HCT116 (cell line): ENCODE data around the gene PRL. TPM values are rescaled to one million over a fixed set of nuclear protein-coding genes. Genes with fewer than 3 reads are reported as not detected.

Experiments used
- ATAC-seq: fragments of 200-7000 bp; cut with Tn5 transposase; 2 replicates; pipeline ENCODE4 v1.9.1; 2020; ENCODE audit warnings: mild to moderate bottlenecking, moderate library complexity
- BruUV-seq: library from RNA; stranded (reverse); fragments of 400-500 nt; replicated peaks from 2 replicates; lab custom pipeline; 2021; lab: Mats Ljungman, UMichigan
- CTCF ChIA-PET: fragments of 300-600 bp; sonication (Branson Sonifier 250); formaldehyde crosslinking; loops from one replicate; lab custom pipeline; 2021; ENCODE audit warnings: antibody characterized with exemption; lab: Charles Lee
- POLR2A ChIA-PET: fragments of 300-600, 350-600 bp; sonication (Branson Sonifier 250); formaldehyde crosslinking; loops from one replicate; lab custom pipeline; 2021; ENCODE audit warnings: antibody characterized with exemption; lab: Charles Lee
- RAD21 ChIA-PET, 2 experiments: fragments of 300-600 bp; sonication (Branson Sonifier 250); formaldehyde crosslinking; loops; one replicate each; lab custom pipeline; 2023; ENCODE audit warnings: low total read pairs in 2 of 2; ENCODE audit not compliant: uncharacterized antibody in 2 of 2, unreplicated experiment in 2 of 2, low non-redundant PET in 1 of 2; lab: Charles Lee
- DNase-seq: peaks from one replicate; pipeline ENCODE4 v3.0.0-alpha.2; 2010; ENCODE audit warnings: low read depth, low spot score
- H2AFZ ChIP-seq: fragments of 200-600 bp; shearing (Covaris generic), sonication (generic); 2 replicates; pipeline ENCODE4 v1.6.1; 2017; ENCODE audit warnings: low read depth, mixed run types, mixed read lengths, antibody characterized with exemption, low read length; ENCODE audit not compliant: poor library complexity, severe bottlenecking
- H3K27ac ChIP-seq: 2 replicates; pipeline ENCODE4 v1.5.1; 2012; ENCODE audit warnings: low read depth, low read length
- H3K27me3 ChIP-seq: fragments of 200-600 bp; sonication (generic); 2 replicates; pipeline ENCODE4 v1.6.1; 2016; ENCODE audit warnings: mixed run types, low read length, mixed read lengths; ENCODE audit not compliant: insufficient read depth
- H3K36me3 ChIP-seq, 2 experiments: fragments of 200-500 bp in 1 of 2; fragments of 200-600 bp in 1 of 2; sonication (Bioruptor generic) in 1 of 2; sonication (generic) in 1 of 2; 2 replicates each; pipeline versions ENCODE4 v1.5.1 to v1.6.1; 2014 to 2016; ENCODE audit warnings: low read length in 2 of 2, inconsistent platforms in 1 of 2, mixed read lengths in 1 of 2, mixed run types in 1 of 2; ENCODE audit not compliant: insufficient read depth in 2 of 2, control insufficient read depth in 1 of 2
- H3K4me1 ChIP-seq, 2 experiments: fragments of 200-600 bp in 1 of 2; sonication (generic) in 1 of 2; 2 replicates each; pipeline versions ENCODE4 v1.5.1 to v1.6.1; 2012 to 2017; ENCODE audit warnings: low read length in 2 of 2, inconsistent platforms in 1 of 2, mild to moderate bottlenecking in 1 of 2, mixed read lengths in 1 of 2, mixed run types in 1 of 2, moderate library complexity in 1 of 2; ENCODE audit not compliant: insufficient read depth in 2 of 2, control insufficient read depth in 1 of 2
- H3K4me2 ChIP-seq: fragments of 200-600 bp; sonication (generic); 2 replicates; pipeline ENCODE4 v1.6.1; 2017; ENCODE audit warnings: mixed run types, low read length, mixed read lengths
- H3K4me3 ChIP-seq, 2 experiments: fragments of 200-600 bp in 1 of 2; sonication (generic) in 1 of 2; replicated peaks in 1 of 2; 2 replicates each; pipeline ENCODE4 v1.5.1; 2011 to 2016; ENCODE audit warnings: low read length in 2 of 2, control low read depth in 1 of 2, low read depth in 1 of 2, mild to moderate bottlenecking in 1 of 2, mixed read lengths in 1 of 2, mixed run types in 1 of 2
- H3K79me2 ChIP-seq: fragments of 200-600 bp; sonication (generic); 2 replicates; pipeline ENCODE4 v1.6.1; 2017; ENCODE audit warnings: mild to moderate bottlenecking, mixed run types, low read length, moderate library complexity, mixed read lengths; ENCODE audit not compliant: insufficient read depth
- H3K9ac ChIP-seq: fragments of 200-600 bp; sonication (generic); 2 replicates; pipeline ENCODE4 v1.6.1; 2016; ENCODE audit warnings: low read length, mixed read lengths
- H3K9me2 ChIP-seq: fragments of 200-600 bp; sonication (generic), shearing (Covaris generic); 2 replicates; pipeline ENCODE4 v1.6.1; 2017; ENCODE audit warnings: mixed run types, mild to moderate bottlenecking, moderate library complexity; ENCODE audit not compliant: insufficient read depth
- H3K9me3 ChIP-seq, 2 experiments: fragments of 200-500 bp in 1 of 2; fragments of 200-600 bp in 1 of 2; sonication (Bioruptor generic) in 1 of 2; sonication (generic) in 1 of 2; 2 replicates each; pipeline ENCODE4 v1.6.1; 2014 to 2017; ENCODE audit warnings: low read length in 2 of 2, mixed read lengths in 2 of 2, inconsistent platforms in 1 of 2, low read depth in 1 of 2, mild to moderate bottlenecking in 1 of 2, mixed run types in 1 of 2, moderate library complexity in 1 of 2; ENCODE audit not compliant: control insufficient read depth in 1 of 2, insufficient read depth in 1 of 2
- H4K20me1 ChIP-seq: fragments of 200-600 bp; sonication (generic), shearing (Covaris generic); 2 replicates; pipeline ENCODE4 v1.6.1; 2017; ENCODE audit warnings: mixed run types, mild to moderate bottlenecking, moderate library complexity; ENCODE audit not compliant: insufficient read depth
- EZH2phosphoT487 ChIP-seq: fragments of 200-600 bp; IDR thresholded peaks from 2 replicates; pipeline ENCODE4 v1.6.1; 2018; ENCODE audit warnings: antibody characterized with exemption, borderline replicate concordance
- POLR2AphosphoS5 ChIP-seq: IDR thresholded peaks from 2 replicates; pipeline ENCODE4 v1.6.1; 2011; ENCODE audit warnings: mild to moderate bottlenecking, low read depth, low read length, moderate library complexity
- SIN3A ChIP-seq: IDR thresholded peaks from 2 replicates; pipeline ENCODE4 v1.6.1; 2012; ENCODE audit warnings: low read depth
- YY1 ChIP-seq: IDR thresholded peaks from 2 replicates; pipeline ENCODE4 v1.6.1; 2011; ENCODE audit warnings: low read length, low read depth, moderate library complexity, mild to moderate bottlenecking; ENCODE audit not compliant: insufficient replicate concordance; ENCODE audit errors: extremely low read depth
- ZNF274 ChIP-seq: fragments of 200-500 bp; sonication (Bioruptor generic); IDR thresholded peaks from 2 replicates; pipeline ENCODE4 v1.6.1; 2014; ENCODE audit warnings: mild to moderate bottlenecking, low read depth, low read length, inconsistent platforms
- intact Hi-C: fragments of 100-400 bp; cut with micrococcal nuclease; formaldehyde crosslinking; loops from 2 replicates; pipeline ENCODE4 v1.10.0; 2022
- total RNA-seq: library from RNA; stranded (reverse); gene quantifications from one replicate; pipeline ENCODE4 v1.2.1, GENCODE V29; 2021; ENCODE audit not compliant: unreplicated experiment
- TF ChIP-seq, protein P1 (sequence below): IDR thresholded peaks from 2 replicates; pipeline ENCODE4 v1.6.1; 2012
- TF ChIP-seq, protein P2 (sequence below): IDR thresholded peaks from 2 replicates; pipeline ENCODE4 v1.6.1; 2012; ENCODE audit warnings: low read depth
- TF ChIP-seq, protein P3 (sequence below): IDR thresholded peaks from 2 replicates; pipeline ENCODE4 v1.6.1; 2012
- TF ChIP-seq, protein P4 (sequence below): IDR thresholded peaks from 2 replicates; pipeline ENCODE4 v1.6.1; 2011; ENCODE audit warnings: mild to moderate bottlenecking, low read length, moderate library complexity; ENCODE audit not compliant: insufficient replicate concordance; ENCODE audit errors: extremely low read depth

PRL gene
- total RNA-seq, 1 experiment from 2014 or later, result not detected

DNA sequence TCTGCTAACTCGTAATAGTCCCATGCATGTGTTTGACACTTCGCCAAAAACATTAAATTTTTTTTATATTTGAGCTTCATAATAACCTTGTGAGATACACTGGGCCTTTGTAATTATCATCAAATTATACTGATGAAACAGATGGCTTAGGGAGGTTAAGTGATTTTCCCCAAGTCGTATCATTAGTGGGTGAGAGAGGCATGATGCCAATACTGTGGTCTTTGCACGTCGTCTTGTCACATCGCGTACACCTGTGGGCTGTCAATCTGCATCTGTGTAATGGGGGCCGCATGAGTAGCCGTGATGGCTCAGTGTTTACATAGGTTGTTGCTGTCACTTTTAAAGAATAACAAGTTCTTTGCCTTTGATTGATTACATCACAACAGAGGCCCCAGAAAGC is 1.7 kb downstream of the PRL start:
- ChIA-PET POLR2A (no interaction called here), CTCF (no interaction called here), RAD21 (no interaction called here)
- no peak overlapping the region for H3K4me2 ChIP-seq
- no peaks in the 10 kb centered on the region for H4K20me1 ChIP-seq
- TF ChIP-seq, protein P1, sequence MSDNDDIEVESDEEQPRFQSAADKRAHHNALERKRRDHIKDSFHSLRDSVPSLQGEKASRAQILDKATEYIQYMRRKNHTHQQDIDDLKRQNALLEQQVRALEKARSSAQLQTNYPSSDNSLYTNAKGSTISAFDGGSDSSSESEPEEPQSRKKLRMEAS, result no peak
- TF ChIP-seq, protein P2, sequence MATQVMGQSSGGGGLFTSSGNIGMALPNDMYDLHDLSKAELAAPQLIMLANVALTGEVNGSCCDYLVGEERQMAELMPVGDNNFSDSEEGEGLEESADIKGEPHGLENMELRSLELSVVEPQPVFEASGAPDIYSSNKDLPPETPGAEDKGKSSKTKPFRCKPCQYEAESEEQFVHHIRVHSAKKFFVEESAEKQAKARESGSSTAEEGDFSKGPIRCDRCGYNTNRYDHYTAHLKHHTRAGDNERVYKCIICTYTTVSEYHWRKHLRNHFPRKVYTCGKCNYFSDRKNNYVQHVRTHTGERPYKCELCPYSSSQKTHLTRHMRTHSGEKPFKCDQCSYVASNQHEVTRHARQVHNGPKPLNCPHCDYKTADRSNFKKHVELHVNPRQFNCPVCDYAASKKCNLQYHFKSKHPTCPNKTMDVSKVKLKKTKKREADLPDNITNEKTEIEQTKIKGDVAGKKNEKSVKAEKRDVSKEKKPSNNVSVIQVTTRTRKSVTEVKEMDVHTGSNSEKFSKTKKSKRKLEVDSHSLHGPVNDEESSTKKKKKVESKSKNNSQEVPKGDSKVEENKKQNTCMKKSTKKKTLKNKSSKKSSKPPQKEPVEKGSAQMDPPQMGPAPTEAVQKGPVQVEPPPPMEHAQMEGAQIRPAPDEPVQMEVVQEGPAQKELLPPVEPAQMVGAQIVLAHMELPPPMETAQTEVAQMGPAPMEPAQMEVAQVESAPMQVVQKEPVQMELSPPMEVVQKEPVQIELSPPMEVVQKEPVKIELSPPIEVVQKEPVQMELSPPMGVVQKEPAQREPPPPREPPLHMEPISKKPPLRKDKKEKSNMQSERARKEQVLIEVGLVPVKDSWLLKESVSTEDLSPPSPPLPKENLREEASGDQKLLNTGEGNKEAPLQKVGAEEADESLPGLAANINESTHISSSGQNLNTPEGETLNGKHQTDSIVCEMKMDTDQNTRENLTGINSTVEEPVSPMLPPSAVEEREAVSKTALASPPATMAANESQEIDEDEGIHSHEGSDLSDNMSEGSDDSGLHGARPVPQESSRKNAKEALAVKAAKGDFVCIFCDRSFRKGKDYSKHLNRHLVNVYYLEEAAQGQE, result no peak
- TF ChIP-seq YY1 (no peak), SIN3A (no peak), POLR2AphosphoS5 (no peak), ZNF274 (no peak), EZH2phosphoT487 (no peak)
- TF ChIP-seq, protein P3, sequence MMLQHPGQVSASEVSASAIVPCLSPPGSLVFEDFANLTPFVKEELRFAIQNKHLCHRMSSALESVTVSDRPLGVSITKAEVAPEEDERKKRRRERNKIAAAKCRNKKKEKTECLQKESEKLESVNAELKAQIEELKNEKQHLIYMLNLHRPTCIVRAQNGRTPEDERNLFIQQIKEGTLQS, result no peak
- TF ChIP-seq, protein P4, sequence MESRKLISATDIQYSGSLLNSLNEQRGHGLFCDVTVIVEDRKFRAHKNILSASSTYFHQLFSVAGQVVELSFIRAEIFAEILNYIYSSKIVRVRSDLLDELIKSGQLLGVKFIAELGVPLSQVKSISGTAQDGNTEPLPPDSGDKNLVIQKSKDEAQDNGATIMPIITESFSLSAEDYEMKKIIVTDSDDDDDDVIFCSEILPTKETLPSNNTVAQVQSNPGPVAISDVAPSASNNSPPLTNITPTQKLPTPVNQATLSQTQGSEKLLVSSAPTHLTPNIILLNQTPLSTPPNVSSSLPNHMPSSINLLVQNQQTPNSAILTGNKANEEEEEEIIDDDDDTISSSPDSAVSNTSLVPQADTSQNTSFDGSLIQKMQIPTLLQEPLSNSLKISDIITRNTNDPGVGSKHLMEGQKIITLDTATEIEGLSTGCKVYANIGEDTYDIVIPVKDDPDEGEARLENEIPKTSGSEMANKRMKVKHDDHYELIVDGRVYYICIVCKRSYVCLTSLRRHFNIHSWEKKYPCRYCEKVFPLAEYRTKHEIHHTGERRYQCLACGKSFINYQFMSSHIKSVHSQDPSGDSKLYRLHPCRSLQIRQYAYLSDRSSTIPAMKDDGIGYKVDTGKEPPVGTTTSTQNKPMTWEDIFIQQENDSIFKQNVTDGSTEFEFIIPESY, result no peak
- no peaks in the 10 kb centered on the region for H3K9me3 ChIP-seq
- H3K4me3 ChIP-seq, result no peak overlapping the region
- DNase-seq, result no peak
- no peak overlapping the region for H3K9ac ChIP-seq
- no peaks in the 10 kb centered on the region for H3K27me3 ChIP-seq
- no peaks in the 10 kb centered on the region for H3K4me1 ChIP-seq
- H3K36me3 ChIP-seq, result no peaks in the 10 kb centered on the region
- ATAC-seq, result no peak
- H3K9me2 ChIP-seq, result no peaks in the 10 kb centered on the region
- no TSS peak for BruUV-seq
- H2AFZ ChIP-seq, result no peak overlapping the region
- no peak overlapping the region for H3K27ac ChIP-seq
- no peaks in the 10 kb centered on the region for H3K79me2 ChIP-seq
- intact Hi-C loops, result no loop called here
